HG02623 (cell line): ENCODE data around the gene FOXF1.

Experiments used
- ATAC-seq: cut with Tn5 transposase; IDR thresholded peaks from one replicate; pipeline ENCODE4 v1.9.1; 2021; ENCODE audit warnings: moderate library complexity; ENCODE audit not compliant: unreplicated experiment

FOXF1 gene

DNA sequence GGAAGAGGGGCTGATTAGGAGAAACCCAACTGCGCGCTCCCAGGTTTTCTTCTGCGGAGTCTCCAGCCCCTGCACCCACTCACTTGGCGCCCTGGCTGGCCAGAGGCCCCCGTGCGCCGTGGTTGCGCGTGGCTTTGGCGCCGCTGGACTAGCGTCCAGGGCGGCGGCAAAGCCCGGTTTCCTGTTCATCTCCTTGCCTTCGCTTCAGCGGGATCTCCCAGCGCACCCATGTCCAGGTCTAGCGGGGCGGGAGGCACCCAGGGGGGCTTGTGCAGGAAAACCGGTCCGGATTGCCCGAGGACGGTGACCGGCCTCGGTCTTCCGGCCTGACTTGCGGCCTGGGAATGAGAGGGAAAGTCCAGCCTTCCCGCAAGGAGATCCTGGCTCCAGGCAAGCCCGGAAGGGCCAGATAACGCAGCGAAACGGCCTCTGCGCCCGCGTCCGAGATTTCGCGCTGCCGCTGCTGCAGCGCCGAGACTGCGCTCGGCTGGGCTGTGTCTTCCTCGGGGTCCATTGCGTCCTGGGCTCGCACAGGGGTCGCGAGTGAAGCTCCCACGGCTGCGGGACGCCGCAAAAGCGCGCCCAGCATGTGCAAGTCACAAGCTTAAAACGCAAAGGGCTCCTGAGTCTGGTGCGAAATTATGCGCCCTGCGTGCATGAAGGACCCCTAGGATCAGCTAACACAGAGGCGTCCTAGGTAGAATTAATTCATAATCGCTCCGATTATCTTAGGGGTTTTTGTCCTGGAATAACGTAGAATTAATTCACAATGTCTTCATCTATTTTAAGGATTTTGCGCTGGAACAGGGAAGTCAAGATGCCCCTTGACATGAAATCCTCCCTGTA is 5.7 kb downstream of the FOXF1 start:
- no peak for ATAC-seq

- no peak for ATAC-seq
These were observed 6.3 kb downstream of the FOXF1 start for GRCh38 chr16:86516623-86517003.

- ATAC-seq = no peak
These were observed 6.7 kb downstream of the FOXF1 start for GRCh38 chr16:86517033-86517432.

DNA sequence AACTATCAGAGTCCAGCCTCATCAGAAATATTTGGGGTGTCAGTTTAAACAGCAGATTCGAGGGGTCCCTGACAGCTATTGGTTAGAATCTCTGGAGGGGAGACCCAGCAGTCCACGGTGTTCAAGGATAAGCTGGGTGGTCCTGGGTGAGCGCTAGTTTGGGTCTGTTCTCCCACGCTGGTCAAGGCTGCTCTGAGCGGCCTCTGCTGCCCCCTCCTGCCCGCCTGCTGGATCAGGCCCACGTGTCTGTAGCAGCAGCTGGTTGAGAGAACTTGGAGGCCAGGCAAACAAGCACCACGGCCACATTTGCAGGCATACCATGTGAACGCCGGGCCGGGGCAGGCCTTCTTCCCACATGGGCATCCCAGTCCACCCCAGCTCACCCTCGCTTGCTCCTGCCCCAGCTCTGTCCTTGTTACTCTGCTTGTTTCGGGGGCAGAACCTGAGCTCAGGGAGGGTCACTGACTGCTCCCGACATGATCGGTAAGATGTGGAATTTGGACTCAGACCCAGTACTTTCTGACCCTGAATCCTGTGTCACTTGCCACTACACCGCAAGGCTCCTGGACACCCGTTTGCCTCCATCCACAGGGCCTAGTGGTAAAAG is 7.4 kb downstream of the FOXF1 start:
- ATAC-seq = no peak

GRCh38 chr16:86519007-86519648 is 8.8 kb downstream of the FOXF1 start:
- ATAC-seq = no peak

DNA sequence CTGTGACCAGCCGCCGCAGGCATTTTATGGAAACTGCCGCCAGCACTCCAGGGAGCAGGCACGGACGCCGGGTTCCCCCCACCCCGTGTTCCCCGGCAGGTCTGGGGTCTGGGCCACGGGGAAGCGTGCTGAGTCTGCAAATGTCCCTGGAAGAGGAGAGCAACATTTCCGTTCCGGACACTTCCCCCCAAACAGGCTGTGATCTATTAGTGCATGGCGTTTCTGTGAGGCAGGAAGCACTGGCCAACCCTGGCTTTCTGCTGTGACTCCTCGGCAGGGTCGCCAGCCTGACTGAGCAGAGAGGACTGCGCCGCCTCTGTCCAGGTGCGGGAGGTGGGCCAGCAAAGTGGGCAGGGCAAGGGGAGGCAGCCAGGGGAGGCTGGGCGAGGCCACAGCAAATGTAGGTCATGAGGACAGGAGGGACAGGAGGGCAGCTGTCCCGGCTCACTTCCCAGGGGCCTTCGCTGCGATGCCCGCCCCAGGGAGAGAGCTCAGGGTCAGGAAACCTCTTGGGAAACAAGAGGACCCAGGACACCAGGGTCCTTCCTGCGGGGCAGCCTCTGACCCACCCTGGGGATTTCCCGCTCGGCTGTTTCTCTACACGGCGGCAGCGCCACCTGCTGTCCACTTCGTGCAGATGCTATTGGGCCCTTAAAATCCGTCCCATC is 9.5 kb downstream of the FOXF1 start:
- no peak for ATAC-seq

DNA sequence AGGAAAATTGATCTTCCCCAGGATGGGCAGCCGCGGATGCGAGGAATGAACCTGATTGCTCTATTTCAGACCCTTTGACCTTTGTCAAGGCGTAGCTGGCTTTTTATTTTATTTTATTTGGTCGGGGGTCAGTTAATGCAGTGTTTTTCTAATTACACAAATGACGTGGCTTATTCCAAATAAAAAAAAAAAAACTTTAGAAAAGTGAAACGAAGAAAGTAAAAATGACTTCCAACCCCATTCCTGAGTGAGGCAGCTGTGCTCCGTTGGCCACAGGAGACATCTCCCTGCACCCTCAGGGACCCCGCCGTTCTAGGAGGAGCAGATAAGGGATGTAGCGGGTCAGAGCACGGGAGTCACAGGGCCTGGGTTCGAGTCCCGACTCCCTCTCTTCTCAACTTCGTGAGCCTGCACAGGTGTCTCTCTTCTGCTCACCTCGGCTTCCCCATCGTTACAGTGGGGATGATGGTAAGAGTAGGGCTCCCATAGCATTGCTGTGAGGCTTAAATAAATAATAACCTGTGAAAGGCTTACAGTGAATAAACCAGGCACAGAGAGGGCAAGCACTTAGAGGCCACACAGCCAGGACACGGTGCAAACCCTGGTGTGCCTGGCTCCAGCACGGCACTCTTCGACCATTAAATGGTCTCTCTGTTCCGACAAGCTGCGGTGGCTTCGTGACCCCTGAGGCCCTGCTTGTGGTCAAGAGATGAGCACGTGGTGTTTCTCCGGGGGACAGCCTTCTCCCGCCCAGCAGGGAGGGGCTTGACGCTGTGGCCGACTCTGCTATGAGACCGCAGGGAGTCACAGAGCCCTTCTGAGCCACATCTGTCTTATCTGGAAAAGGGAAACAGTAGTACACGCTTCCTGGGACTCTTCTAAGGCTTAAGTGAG is 10.2 kb downstream of the FOXF1 start:
- ATAC-seq = no peak

DNA sequence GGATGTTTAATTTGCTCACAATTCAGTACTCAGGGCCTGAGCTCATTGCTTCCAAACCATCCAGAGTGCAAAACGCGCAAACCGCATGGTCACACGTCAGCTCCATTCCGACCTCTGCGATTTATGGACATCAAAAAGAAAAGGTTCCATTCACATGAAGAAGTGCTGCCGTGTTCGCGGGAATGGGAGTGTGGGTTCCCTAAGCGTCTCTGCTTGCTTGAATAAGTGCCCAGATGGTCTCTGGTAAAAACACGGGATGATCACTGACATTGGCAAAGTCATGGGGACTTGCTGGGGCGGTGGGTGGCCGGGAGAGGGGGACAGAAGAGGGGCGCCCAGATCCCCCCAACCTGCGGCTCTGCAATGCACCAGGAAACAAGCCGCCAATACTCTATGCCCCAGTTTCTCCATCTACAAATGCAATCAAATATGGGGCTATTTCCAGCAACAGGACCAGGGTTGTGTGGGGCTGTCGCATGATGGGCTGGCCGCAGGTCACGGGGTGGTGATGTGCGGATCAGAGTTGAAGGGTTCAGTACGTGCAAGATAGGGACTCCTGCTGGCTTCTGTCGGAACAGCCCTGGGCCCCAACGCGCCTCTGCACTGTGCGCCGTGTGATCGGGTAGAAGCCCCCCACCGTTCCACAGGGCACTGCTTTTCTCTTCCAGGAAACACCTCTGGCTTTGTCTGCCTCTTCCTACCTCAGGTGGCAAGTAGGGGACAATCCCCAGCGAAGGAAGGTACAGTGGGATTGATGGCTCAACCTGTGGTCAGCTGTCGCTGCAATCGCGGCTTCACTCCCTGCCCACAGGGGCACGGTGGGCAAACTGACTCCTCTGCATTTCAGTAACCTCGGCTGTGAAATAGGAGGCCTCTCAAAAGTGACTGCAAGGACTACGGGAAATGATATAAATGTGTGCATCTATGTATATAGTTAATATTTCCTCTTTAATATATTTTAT is 11.2 kb downstream of the FOXF1 start:
- no peak for ATAC-seq

- no peak for ATAC-seq
These were observed 12.3 kb downstream of the FOXF1 start for GRCh38 chr16:86522634-86523033.

DNA sequence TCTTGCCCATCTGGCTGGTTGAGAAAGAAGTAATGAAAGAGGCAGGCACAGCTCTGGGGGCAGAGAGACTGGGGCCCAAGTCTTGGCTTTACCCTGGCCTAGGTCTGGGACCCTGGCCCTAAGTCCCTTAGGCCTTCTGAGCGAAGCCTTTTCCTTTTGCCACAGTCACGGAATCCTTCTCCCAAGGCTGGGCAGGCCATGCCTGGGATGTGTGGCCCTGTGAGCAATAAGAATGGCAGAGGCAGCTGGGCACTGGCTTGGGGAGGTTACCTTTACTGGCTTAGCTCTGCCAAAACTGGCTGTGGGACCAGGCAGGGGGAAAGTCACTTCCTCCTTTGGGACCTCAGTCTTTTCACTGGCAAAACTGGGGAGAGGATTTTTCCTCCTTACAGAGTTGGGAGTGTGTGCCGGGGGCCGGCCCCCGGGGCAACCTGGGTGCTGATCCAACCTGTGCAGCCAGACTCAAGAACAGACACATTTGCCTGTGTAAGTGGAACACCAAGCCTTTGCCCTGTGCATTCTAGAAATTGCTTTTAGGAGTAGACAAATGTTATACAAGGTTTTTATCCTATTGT is 12.9 kb downstream of the FOXF1 start:
- no peak for ATAC-seq

- ATAC-seq = no peak
These were observed 13.7 kb downstream of the FOXF1 start for GRCh38 chr16:86524029-86524428.

DNA sequence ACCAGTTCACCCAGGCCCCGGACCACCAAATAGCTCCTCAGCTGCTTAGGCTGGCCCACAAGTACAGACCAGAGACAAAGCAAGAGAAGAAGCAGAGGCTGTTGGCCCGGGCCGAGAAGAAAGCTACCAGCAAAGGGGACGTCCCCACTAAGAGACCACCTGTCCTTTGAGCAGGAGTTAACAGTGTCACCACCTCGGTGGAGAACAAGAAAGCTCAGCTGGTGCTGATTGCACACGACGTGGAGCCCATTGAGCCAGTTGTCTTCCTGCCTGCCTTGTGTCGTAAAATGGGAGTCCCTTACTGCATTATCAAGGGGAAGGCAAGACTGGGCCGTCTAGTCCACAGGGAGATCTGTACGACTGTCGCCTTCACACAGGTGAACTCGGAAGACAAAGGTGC is 15.4 kb downstream of the FOXF1 start:
- no peak for ATAC-seq

GRCh38 chr16:86527366-86527765 is 17.0 kb downstream of the FOXF1 start:
- ATAC-seq = no peak

GRCh38 chr16:86528061-86528929 is 18.0 kb downstream of the FOXF1 start:
- ATAC-seq = no peak

- no peak for ATAC-seq
These were observed 18.8 kb downstream of the FOXF1 start for GRCh38 chr16:86529160-86529559.

DNA sequence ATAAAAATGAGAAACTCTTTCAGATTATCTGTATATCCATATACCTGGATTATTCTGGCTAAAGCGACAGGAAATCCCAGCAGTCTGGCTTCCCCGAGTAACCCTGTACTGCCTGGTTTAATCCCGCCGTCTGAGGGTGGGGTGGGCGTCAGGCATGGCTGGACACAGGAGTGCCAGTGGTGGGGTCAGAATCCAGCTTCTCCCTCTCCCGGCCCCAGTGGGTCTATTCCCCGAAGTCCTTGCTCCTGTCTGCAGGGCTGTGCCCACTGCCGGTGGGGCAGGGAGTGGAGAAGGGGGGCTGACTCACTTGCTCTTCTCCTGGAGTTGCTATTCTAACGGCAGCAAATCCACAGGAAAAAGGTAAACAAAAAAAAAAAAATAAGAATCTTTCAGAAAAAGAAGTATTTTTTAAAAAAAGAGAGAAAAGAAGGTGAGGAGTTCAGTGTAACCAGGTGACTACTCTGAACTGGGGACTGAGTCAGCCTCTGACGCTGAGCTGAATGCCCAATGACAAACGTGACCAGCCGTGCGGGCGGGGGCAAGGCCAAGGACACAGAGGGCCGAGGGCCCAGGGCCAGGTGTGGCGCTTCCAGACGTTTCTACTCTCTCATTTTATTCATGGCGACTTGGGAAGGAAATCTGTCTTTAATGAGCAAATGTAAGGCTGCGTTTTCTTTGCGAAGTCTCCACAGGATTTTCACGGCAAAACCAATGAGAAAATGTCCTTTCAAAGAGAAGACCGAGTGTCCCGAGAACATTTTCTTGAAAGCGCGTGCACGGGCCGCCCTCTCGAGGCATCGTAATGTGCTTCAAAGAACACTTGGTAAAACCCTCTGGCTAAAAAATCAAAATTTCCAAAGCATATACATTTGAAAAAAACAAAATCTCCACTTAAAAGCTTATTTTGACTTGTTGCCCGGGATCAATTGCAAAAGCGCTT is 20.2 kb downstream of the FOXF1 start:
- no peak for ATAC-seq

GRCh38 chr16:86531191-86531545 is 20.8 kb downstream of the FOXF1 start:
- no peak for ATAC-seq
